Activated CD4-positive, CD25-positive, alpha-beta regulatory T cell (primary cell): ENCODE results near the gene ANTXR2.

Experiments used
- DNase-seq, 4 experiments: peaks; one replicate each; lab custom pipeline; 2025; lab: John Stamatoyannopoulos, UW

Gene ANTXR2

GRCh38 chr4:79987401-79987800, 85.6 kb downstream of the ANTXR2 start:
- DNase-seq: no peak

GRCh38 chr4:79983431-79983830, 89.6 kb downstream of the ANTXR2 start:
- no peak for DNase-seq

GRCh38 chr4:79982601-79983322, 90.3 kb downstream of the ANTXR2 start:
- no peak for DNase-seq

- no peak for DNase-seq
Measured at GRCh38 chr4:79980448-79980847, 92.6 kb downstream of the ANTXR2 start.

- DNase-seq: no peak
Measured at GRCh38 chr4:79979785-79980437, 93.1 kb downstream of the ANTXR2 start.

- DNase-seq: no peak
Measured at GRCh38 chr4:79977131-79977840, 95.7 kb downstream of the ANTXR2 start.

- DNase-seq: no peak
Measured at GRCh38 chr4:79964400-79965211, 108.4 kb downstream of the ANTXR2 start.

- no peak for DNase-seq
Measured at GRCh38 chr4:79964020-79964399, 109.0 kb downstream of the ANTXR2 start.

GRCh38 chr4:79959652-79960051, 113.4 kb downstream of the ANTXR2 start:
- DNase-seq: no peak

- DNase-seq: no peak
Measured at GRCh38 chr4:79958466-79959264, 114.4 kb downstream of the ANTXR2 start.

GRCh38 chr4:79949178-79949577, 123.9 kb downstream of the ANTXR2 start:
- DNase-seq: no peak

GRCh38 chr4:79948739-79949138, 124.3 kb downstream of the ANTXR2 start:
- no peak for DNase-seq

GRCh38 chr4:79948261-79948660, 124.8 kb downstream of the ANTXR2 start:
- DNase-seq: no peak

GRCh38 chr4:79947386-79947785, 125.6 kb downstream of the ANTXR2 start:
- DNase-seq: no peak

GRCh38 chr4:79935274-79935673, 137.8 kb downstream of the ANTXR2 start:
- no peak for DNase-seq

- DNase-seq: no peak
Measured at GRCh38 chr4:79934660-79935059, 138.4 kb downstream of the ANTXR2 start.

GRCh38 chr4:79927931-79928330, 145.1 kb downstream of the ANTXR2 start:
- no peak for DNase-seq

- no peak for DNase-seq
Measured at GRCh38 chr4:79923281-79923680, 149.7 kb downstream of the ANTXR2 start.

GRCh38 chr4:79922011-79922410, 151.0 kb downstream of the ANTXR2 start:
- DNase-seq: no peak

- no peak for DNase-seq
Measured at GRCh38 chr4:79920163-79920853, 152.7 kb downstream of the ANTXR2 start.

- no peak for DNase-seq
Measured at GRCh38 chr4:79918292-79918691, 154.7 kb downstream of the ANTXR2 start.
